H1 (cell line): ENCODE measurements around the gene ADAMTS17. TPM values are rescaled to one million over a fixed set of nuclear protein-coding genes. Genes with fewer than 3 reads are reported as not detected.

Experiments
- CTCF ChIA-PET: fragments of 300-600 bp; sonication (Branson Sonifier 250); formaldehyde crosslinking; loops from one replicate; lab custom pipeline; 2021; ENCODE audit not compliant: partially characterized antibody; lab: Charles Lee
- POLR2A ChIA-PET: fragments of 300-600 bp; sonication (Branson Sonifier 250); formaldehyde crosslinking; loops from one replicate; lab custom pipeline; 2021; ENCODE audit warnings: inconsistent platforms; ENCODE audit not compliant: partially characterized antibody; lab: Charles Lee
- DNase-seq, 2 experiments: peaks; one replicate each; pipeline versions ENCODE4 v3.0.0 to v3.0.0-alpha.2; 2010 to 2022; ENCODE audit warnings: low spot score in 2 of 2, low read depth in 1 of 2, mixed read lengths in 1 of 2
- FAIRE-seq: peaks from 2 replicates; lab custom pipeline; 2011; peaks lifted over from hg19 to GRCh38; lab: Jason Lieb, UNC
- H2AFZ ChIP-seq: 2 replicates; pipeline ENCODE4 v1.8.1; 2012; ENCODE audit warnings: low read length, inconsistent platforms
- H2AK5ac ChIP-seq: 2 replicates; pipeline ENCODE4 v1.6.1; 2013; ENCODE audit warnings: low read depth, low read length
- H2BK120ac ChIP-seq: replicated peaks from 2 replicates; pipeline ENCODE3; 2013; ENCODE audit warnings: low read depth, low read length, inconsistent platforms
- H2BK12ac ChIP-seq: 2 replicates; pipeline ENCODE4 v1.6.1; 2013; ENCODE audit warnings: low read depth, low read length
- H2BK15ac ChIP-seq: 2 replicates; pipeline ENCODE4 v1.6.1; 2013; ENCODE audit warnings: low read length
- H2BK20ac ChIP-seq: 2 replicates; pipeline ENCODE4 v1.6.1; 2013; ENCODE audit warnings: low read length
- H2BK5ac ChIP-seq: 2 replicates; pipeline ENCODE4 v1.6.1; 2013; ENCODE audit warnings: low read depth, low read length
- H3K14ac ChIP-seq: 2 replicates; pipeline ENCODE4 v1.6.1; 2013; ENCODE audit warnings: inconsistent platforms; ENCODE audit not compliant: insufficient read length
- H3K18ac ChIP-seq: 2 replicates; pipeline ENCODE4 v1.6.1; 2013; ENCODE audit warnings: low read length; ENCODE audit errors: extremely low read depth
- H3K23ac ChIP-seq: 2 replicates; pipeline ENCODE4 v1.6.1; 2013; ENCODE audit warnings: inconsistent platforms; ENCODE audit not compliant: insufficient read length
- H3K23me2 ChIP-seq: 2 replicates; pipeline ENCODE4 v1.6.1; 2013; ENCODE audit warnings: low read depth, low read length
- H3K27ac ChIP-seq: 2 replicates; pipeline ENCODE4 v1.6.1; 2011; ENCODE audit warnings: low read depth, low read length, inconsistent platforms
- H3K27me3 ChIP-seq, 4 experiments: replicated peaks in 1 of 4; 1 replicate in 1 of 4; 2 replicates in 3 of 4; pipeline versions ENCODE4 v1.6.1 to v1.8.1; 2011 to 2013; ENCODE audit warnings: low read length in 3 of 4, mild to moderate bottlenecking in 3 of 4, inconsistent platforms in 2 of 4, mixed read lengths in 2 of 4, moderate library complexity in 1 of 4; ENCODE audit not compliant: control insufficient read depth in 3 of 4, insufficient read depth in 3 of 4; ENCODE audit errors: extremely low read depth in 1 of 4
- H3K36me3 ChIP-seq, 4 experiments: 2 replicates each; pipeline versions ENCODE4 v1.6.1 to v1.8.1; 2011 to 2013; ENCODE audit warnings: mild to moderate bottlenecking in 4 of 4, low read length in 3 of 4, moderate library complexity in 2 of 4, control low read depth in 1 of 4, inconsistent platforms in 1 of 4; ENCODE audit not compliant: insufficient read depth in 4 of 4, control insufficient read depth in 2 of 4
- H3K4ac ChIP-seq: replicated peaks from 2 replicates; pipeline ENCODE3; 2013; ENCODE audit warnings: low read length, low read depth, mixed read lengths, inconsistent platforms; ENCODE audit not compliant: insufficient read length
- H3K4me1 ChIP-seq, 4 experiments: replicated peaks in 1 of 4; 1 replicate in 1 of 4; 2 replicates in 3 of 4; pipeline versions ENCODE4 v1.6.1 to v1.8.1; 2011 to 2013; ENCODE audit warnings: low read length in 3 of 4, inconsistent platforms in 2 of 4, mixed read lengths in 1 of 4; ENCODE audit not compliant: insufficient read depth in 4 of 4, control insufficient read depth in 3 of 4
- H3K4me2 ChIP-seq, 2 experiments: 2 replicates each; pipeline versions ENCODE4 v1.6.1 to v1.8.1; 2011 to 2013; ENCODE audit warnings: low read depth in 2 of 2, low read length in 2 of 2, control low read depth in 1 of 2, inconsistent platforms in 1 of 2, mild to moderate bottlenecking in 1 of 2; ENCODE audit not compliant: insufficient read depth in 1 of 2
- H3K4me3 ChIP-seq, 4 experiments: fragments of 200-600, 300-600 bp in 1 of 4; sonication (generic), shearing (Covaris generic), sonication (Bioruptor Twin) in 1 of 4; 2 replicates each; pipeline versions ENCODE4 v1.5.1 to v1.8.1; 2011 to 2016; ENCODE audit warnings: low read length in 4 of 4, low read depth in 3 of 4, control low read depth in 2 of 4, inconsistent platforms in 2 of 4, mild to moderate bottlenecking in 2 of 4, mixed read lengths in 1 of 4, moderate library complexity in 1 of 4; ENCODE audit not compliant: insufficient read depth in 2 of 4; ENCODE audit errors: extremely low read depth in 1 of 4
- H3K56ac ChIP-seq: replicated peaks from 2 replicates; pipeline ENCODE3; 2013; ENCODE audit warnings: low read depth, mild to moderate bottlenecking, mixed read lengths, low read length, inconsistent platforms; ENCODE audit not compliant: insufficient read length
- H3K79me1 ChIP-seq: 2 replicates; pipeline ENCODE4 v1.6.1; 2013; ENCODE audit warnings: low read depth, low read length, control low read depth
- H3K79me2 ChIP-seq, 2 experiments: 2 replicates each; pipeline versions ENCODE4 v1.6.1 to v1.8.1; 2012 to 2013; ENCODE audit warnings: low read length in 2 of 2, mild to moderate bottlenecking in 2 of 2, inconsistent platforms in 1 of 2; ENCODE audit not compliant: insufficient read depth in 2 of 2, control insufficient read depth in 1 of 2
- H3K9ac ChIP-seq, 4 experiments: replicated peaks in 1 of 4; 1 replicate in 1 of 4; 2 replicates in 3 of 4; pipeline versions ENCODE4 v1.6.1 to v1.8.1; 2011 to 2013; ENCODE audit warnings: low read depth in 3 of 4, low read length in 3 of 4, control low read depth in 2 of 4, mild to moderate bottlenecking in 2 of 4, moderate library complexity in 2 of 4, inconsistent platforms in 1 of 4; ENCODE audit errors: extremely low read depth in 1 of 4
- H3K9me3 ChIP-seq, 2 experiments: 2 replicates each; pipeline versions ENCODE4 v1.6.1 to v1.8.1; 2012 to 2013; ENCODE audit warnings: mild to moderate bottlenecking in 2 of 2, moderate library complexity in 2 of 2, control low read depth in 1 of 2, inconsistent platforms in 1 of 2, low read depth in 1 of 2, low read length in 1 of 2, mixed read lengths in 1 of 2; ENCODE audit not compliant: insufficient read depth in 2 of 2
- H4K20me1 ChIP-seq, 2 experiments: replicated peaks in 1 of 2; 2 replicates each; pipeline versions ENCODE3 to v1.8.1; 2011 to 2013; ENCODE audit warnings: inconsistent platforms in 2 of 2, low read length in 2 of 2, mild to moderate bottlenecking in 1 of 2; ENCODE audit not compliant: insufficient read depth in 2 of 2, control insufficient read depth in 1 of 2
- H4K5ac ChIP-seq: 2 replicates; pipeline ENCODE4 v1.6.1; 2013; ENCODE audit warnings: low read length, low read depth, mixed read lengths, inconsistent platforms; ENCODE audit not compliant: insufficient read length
- H4K8ac ChIP-seq: 2 replicates; pipeline ENCODE4 v1.8.0; 2013; ENCODE audit warnings: mild to moderate bottlenecking, moderate library complexity, low read length, inconsistent platforms; ENCODE audit not compliant: insufficient read depth; ENCODE audit errors: extremely low read depth
- H4K91ac ChIP-seq: replicated peaks from 2 replicates; pipeline ENCODE3; 2013; ENCODE audit warnings: low read length, mixed read lengths, inconsistent platforms; ENCODE audit not compliant: insufficient read length
- WGBS, 2 experiments: shearing (Covaris generic) in 1 of 2; methylation state at CpG; one replicate each; pipeline versions ENCODE4 v1.1.6 to v1.1.7; 2013 to 2015; ENCODE audit warnings: low lambda C conversion rate in 2 of 2, mixed read lengths in 2 of 2, inconsistent platforms in 1 of 2, low coverage in 1 of 2, missing lambda C conversion rate in 1 of 2; ENCODE audit not compliant: insufficient replicate concordance in 2 of 2, insufficient coverage in 1 of 2, insufficient read length in 1 of 2; ENCODE audit errors: extremely low coverage in 1 of 2, missing lambda C conversion rate in 1 of 2; 5-methylcytosine and 5-hydroxymethylcytosine counted together
- polyA plus RNA-seq, 7 experiments: library from polyadenylated mRNA; depleted of rRNA in 3 of 7; stranded (reverse) in 5 of 7; unstranded in 2 of 7; fragments of >200 nt in 5 of 7; fragments of 200-250 nt in 2 of 7; gene quantifications; 1 replicate in 5 of 7; 2 replicates in 1 of 7; 4 replicates in 1 of 7; pipeline versions ENCODE4 v1.2.1 to v1.2.3, GENCODE V29; 2011 to 2013; ENCODE audit warnings: missing spikeins in 2 of 7, mixed read lengths in 2 of 7
- total RNA-seq: library from RNA; stranded (reverse); fragmentation: NEBNext Ultra II Directional; extraction: Animal tissue kit (Norgen Biotek cat#: 25700); gene quantifications from 2 replicates; pipeline ENCODE4 v1.2.1, GENCODE V29; 2021

The ADAMTS17 gene
- total and polyA plus RNA-seq, 2 of the 8 experiments (the other 6 are each of a cell fraction or from before 2014, with no cell fraction given), result 0.51 to 1.7 TPM

GRCh38 chr15:100166313-100166712, 175.5 kb downstream of the ADAMTS17 start:
- Histone ChIP-seq H2BK15ac (no peak overlapping the region), H3K23me2 (no peaks in the 10 kb centered on the region), H4K91ac (no peak overlapping the region), H2AK5ac (no peak overlapping the region), H2BK120ac (no peak overlapping the region), H4K8ac (no peak overlapping the region), H3K79me2 (no peaks in the 10 kb centered on the region), H3K4me1 (no peaks in the 10 kb centered on the region), H3K27me3 (no peaks in the 10 kb centered on the region), H4K5ac (no peak overlapping the region), H3K79me1 (no peaks in the 10 kb centered on the region), H2BK5ac (no peak overlapping the region), H3K18ac (no peak overlapping the region), H2BK20ac (no peak overlapping the region), H3K56ac (no peak overlapping the region), H3K23ac (no peak overlapping the region), H2BK12ac (no peak overlapping the region), H3K27ac (no peak overlapping the region), H3K36me3 (no peaks in the 10 kb centered on the region), H3K14ac (no peak overlapping the region), H3K4me2 (no peak overlapping the region), H4K20me1 (no peaks in the 10 kb centered on the region), H3K9me3 (no peaks in the 10 kb centered on the region), H2AFZ (no peak overlapping the region), H3K4me3 (no peak overlapping the region), H3K4ac (no peak overlapping the region), H3K9ac (no peak overlapping the region)
- DNase-seq (no peak), FAIRE-seq (no peak)
- WGBS, 2 experiments, result 91% methylated on average over 1 of the region's 1 CpG; no CpG with 5 or more reads in 1 of the 2 experiments
- CTCF ChIA-PET, result interaction anchor here (1.3 kb wide), 1 partner anchor 8 kb away, joined by 3 read pairs; no protein-coding TSS in a partner anchor
- POLR2A ChIA-PET, result no interaction called here
